ENCODE measurements around the gene ZNF57. TPM values are rescaled to one million over a fixed set of nuclear protein-coding genes. Genes with fewer than 3 reads are reported as not detected.

Gene ZNF57
- total and polyA plus RNA-seq, 3 donors from 2014 or later = 21.9 to 27.0 (median 26.4) TPM

GRCh38 chr19:2906631-2907195 lies 6.0 kb downstream of the ZNF57 start:
- Histone ChIP-seq H3K27me3 (no peaks in the 10 kb centered on the region), H3K27ac (no peak overlapping the region), H3K4me1 (peaks cover 7% of the 10 kb centered on the region), H3K9me3 (no peaks in the 10 kb centered on the region), H3K4me3 (no peak overlapping the region), H3K36me3 (ENCODE audit: low read depth, missing control alignments) (no peaks in the 10 kb centered on the region)
- 90 to 92% methylated on average over 7 to 20 of the region's 20 CpGs for WGBS, 2 donors
- TF ChIP-seq CTCF (IDR thresholded peaks at IDR 0.05) (no peak), POLR2A (IDR thresholded peaks at IDR 0.05) (no peak)
- intact Hi-C loops (cut with DNase I; ENCODE audit: low total_unique reads) = no loop called here
- no peak for DNase-seq

- Histone ChIP-seq H3K4me1 (peaks cover 4% of the 10 kb centered on the region), H3K27ac (no peak overlapping the region), H3K4me3 (no peak overlapping the region), H3K9me3 (no peaks in the 10 kb centered on the region), H3K36me3 (ENCODE audit: low read depth, missing control alignments) (no peaks in the 10 kb centered on the region), H3K27me3 (no peaks in the 10 kb centered on the region)
- TF ChIP-seq POLR2A (IDR thresholded peaks at IDR 0.05) (no peak), CTCF (IDR thresholded peaks at IDR 0.05) (no peak)
- 92 to 94% methylated on average over 5 of the region's 5 CpGs for WGBS, 2 donors
- no peak for DNase-seq
- intact Hi-C loops (cut with DNase I; ENCODE audit: low total_unique reads) = no loop called here
Observed at GRCh38 chr19:2912306-2912705, 11.6 kb downstream of the ZNF57 start.

GRCh38 chr19:2917275-2918184 lies 16.8 kb downstream of the ZNF57 start:
- Histone ChIP-seq H3K9me3 (no peaks in the 10 kb centered on the region), H3K4me3 (no peak overlapping the region), H3K36me3 (ENCODE audit: low read depth, missing control alignments) (no peaks in the 10 kb centered on the region), H3K27ac (no peak overlapping the region), H3K27me3 (no peaks in the 10 kb centered on the region), H3K4me1 (no peaks in the 10 kb centered on the region)
- DNase-seq = no peak
- TF ChIP-seq CTCF (IDR thresholded peaks at IDR 0.05) (no peak), POLR2A (IDR thresholded peaks at IDR 0.05) (no peak)
- WGBS, 2 donors = 94 to 95% methylated on average over 16 of the region's 16 CpGs
- intact Hi-C loops (cut with DNase I; ENCODE audit: low total_unique reads) = no loop called here

DNA sequence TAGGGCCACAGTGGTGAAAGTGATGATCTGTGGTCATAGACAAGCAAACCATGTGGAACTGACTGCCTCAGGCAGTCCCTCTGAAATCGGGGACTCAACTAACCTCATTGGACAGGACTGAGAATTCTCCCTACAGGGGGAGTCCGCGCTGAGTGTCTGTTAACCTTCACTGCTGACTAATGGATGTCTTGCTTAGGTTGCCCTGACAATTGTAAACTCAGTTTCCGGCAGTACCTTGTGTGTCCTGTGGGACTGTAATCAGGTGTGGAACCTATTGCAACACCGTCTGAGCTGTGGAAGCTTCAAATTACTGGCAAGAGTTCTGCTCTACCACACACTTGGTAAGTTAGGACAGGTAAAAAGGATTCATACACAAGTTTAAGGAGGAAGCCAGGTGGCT lies 22.3 kb downstream of the ZNF57 start:
- Histone ChIP-seq H3K27me3 (no peaks in the 10 kb centered on the region), H3K36me3 (ENCODE audit: low read depth, missing control alignments) (no peaks in the 10 kb centered on the region), H3K4me1 (no peaks in the 10 kb centered on the region), H3K4me3 (no peak overlapping the region), H3K9me3 (no peaks in the 10 kb centered on the region), H3K27ac (no peak overlapping the region)
- no peak for DNase-seq
- intact Hi-C loops (cut with DNase I; ENCODE audit: low total_unique reads) = no loop called here
- WGBS, 2 donors = 70 to 76% methylated on average over 5 of the region's 5 CpGs
- TF ChIP-seq CTCF (IDR thresholded peaks at IDR 0.05) = no peak
- no peak for TF ChIP-seq POLR2A (IDR thresholded peaks at IDR 0.05)
